Measurements from ENCODE around the gene CSRNP2.

The CSRNP2 gene

GRCh38 chr12:51051787-51052186 is 31.6 kb downstream of the CSRNP2 start:
- H3K4me1 ChIP-seq (ENCODE audit: insufficient read depth, low read length) = peaks cover 10% of the 10 kb centered on the region
- H3K27me3 ChIP-seq (ENCODE audit: insufficient read depth, low read length) = no peaks in the 10 kb centered on the region
- 87% methylated on average over 4 of the region's 4 CpGs for WGBS
- H3K27ac ChIP-seq (ENCODE audit: low read depth, low read length) = no peak overlapping the region
- H3K4me3 ChIP-seq (ENCODE audit: low read length) = no peak overlapping the region
- peaks cover 51% of the 10 kb centered on the region for H3K36me3 ChIP-seq (ENCODE audit: insufficient read depth, low read length)
- H3K9me3 ChIP-seq (ENCODE audit: insufficient read depth, low read depth, low read length) = no peaks in the 10 kb centered on the region
- H3K9ac ChIP-seq (ENCODE audit: low read depth, low read length) = no peak overlapping the region

GRCh38 chr12:51049525-51049924 is 33.9 kb downstream of the CSRNP2 start:
- Histone ChIP-seq H3K27me3 (ENCODE audit: insufficient read depth, low read length) (no peaks in the 10 kb centered on the region), H3K36me3 (ENCODE audit: insufficient read depth, low read length) (peaks cover 30% of the 10 kb centered on the region), H3K9me3 (ENCODE audit: insufficient read depth, low read depth, low read length) (no peaks in the 10 kb centered on the region), H3K4me3 (ENCODE audit: low read length) (peak overlapping the region; percentile 91), H3K27ac (ENCODE audit: low read depth, low read length) (no peak overlapping the region), H3K4me1 (ENCODE audit: insufficient read depth, low read length) (peaks cover 10% of the 10 kb centered on the region), H3K9ac (ENCODE audit: low read depth, low read length) (no peak overlapping the region)
- 90% methylated on average over 3 of the region's 3 CpGs for WGBS

DNA sequence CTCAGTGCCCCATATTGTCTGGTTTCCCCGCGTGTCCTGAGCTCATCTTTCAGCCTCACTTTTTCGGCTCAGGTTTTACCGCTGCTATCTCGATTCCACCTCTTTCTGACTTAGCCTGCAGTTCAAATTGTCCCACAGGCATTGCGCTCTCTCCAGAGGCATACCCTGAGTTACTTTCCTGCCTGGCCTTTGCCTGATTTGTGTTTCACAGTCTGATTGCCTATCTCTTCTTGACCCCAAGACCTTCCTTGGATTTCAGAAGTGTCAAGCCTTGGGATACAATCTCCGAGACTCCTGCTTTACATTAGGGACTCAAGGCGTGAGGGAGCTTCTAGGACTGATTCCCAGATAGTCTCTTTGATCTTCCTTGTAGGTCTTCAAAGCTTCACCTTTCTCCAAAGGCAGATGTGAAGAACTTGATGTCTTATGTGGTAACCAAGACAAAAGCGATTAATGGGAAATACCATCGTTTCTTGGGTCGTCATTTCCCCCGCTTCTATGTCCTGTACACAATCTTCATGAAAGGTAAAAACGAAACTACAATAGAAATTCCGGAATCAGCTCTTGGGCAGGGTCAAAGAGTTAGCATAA is 34.6 kb downstream of the CSRNP2 start:
- WGBS = 51% methylated on average over 14 of the region's 14 CpGs
- H3K9ac ChIP-seq (ENCODE audit: low read depth, low read length) = peak overlapping the region; percentile 84
- H3K27me3 ChIP-seq (ENCODE audit: insufficient read depth, low read length) = no peaks in the 10 kb centered on the region
- peaks cover 22% of the 10 kb centered on the region for H3K36me3 ChIP-seq (ENCODE audit: insufficient read depth, low read length)
- peaks cover 10% of the 10 kb centered on the region for H3K4me1 ChIP-seq (ENCODE audit: insufficient read depth, low read length)
- H3K4me3 ChIP-seq (ENCODE audit: low read length) = peak overlapping the region; percentile 91
- H3K9me3 ChIP-seq (ENCODE audit: insufficient read depth, low read depth, low read length) = no peaks in the 10 kb centered on the region
- 0 out of 2 replicates have a peak overlapping the region, but pooled peaks have one; percentile 31 for H3K27ac ChIP-seq (ENCODE audit: low read depth, low read length)

DNA sequence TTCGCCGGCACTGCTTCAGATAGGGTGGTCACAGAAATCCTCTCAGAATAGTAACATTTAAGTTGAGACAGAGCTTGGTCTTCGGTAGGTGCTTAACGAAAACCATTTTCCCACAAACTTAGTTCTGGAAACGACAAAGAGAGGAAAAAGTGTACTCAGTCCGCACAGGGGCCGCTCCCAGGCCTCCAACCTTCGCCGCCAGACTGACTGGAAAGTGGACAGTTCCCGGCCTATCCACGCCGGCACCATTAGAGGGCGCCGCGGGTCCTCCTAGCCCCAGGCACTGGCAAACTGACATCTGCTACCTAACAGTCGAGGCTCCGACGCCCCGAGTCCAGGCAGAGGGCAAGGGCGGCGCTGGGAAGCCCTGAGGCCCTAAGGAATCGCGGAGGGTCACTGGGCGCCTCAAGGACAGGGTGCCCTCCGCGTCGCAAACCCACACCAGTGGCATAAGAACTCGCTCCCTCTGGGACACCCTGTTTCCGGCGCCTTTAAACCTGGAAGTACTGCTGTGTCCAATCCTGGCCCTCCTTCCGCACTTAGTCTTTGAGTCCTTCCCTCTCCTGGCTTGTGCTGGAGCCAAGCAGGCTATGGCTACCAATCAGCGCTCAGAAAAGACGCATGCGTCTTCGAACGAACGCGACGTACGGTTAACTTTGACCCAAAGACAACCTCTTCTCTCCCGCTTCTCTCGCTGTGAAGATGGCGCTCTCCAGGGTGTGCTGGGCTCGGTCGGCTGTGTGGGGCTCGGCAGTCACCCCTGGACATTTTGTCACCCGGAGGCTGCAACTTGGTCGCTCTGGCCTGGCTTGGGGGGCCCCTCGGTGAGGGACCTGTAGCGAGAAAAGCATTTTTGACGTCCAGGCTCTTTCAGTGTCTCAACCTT is 35.5 kb downstream of the CSRNP2 start, which contains the start of gene LETMD1:
TSS of gene LETMD1 (plus strand) at position 673 of the 886 bp plus-strand sequence. CDS start at position 703, 30 bp downstream.
- Histone ChIP-seq H3K4me1 (ENCODE audit: insufficient read depth, low read length) (peaks cover 10% of the 10 kb centered on the region), H3K4me3 (ENCODE audit: low read length) (peak within 1 kb of the TSS; percentile 91), H3K27me3 (ENCODE audit: insufficient read depth, low read length) (no peaks in the 10 kb centered on the region), H3K27ac (ENCODE audit: low read depth, low read length) (peak within 1 kb of the TSS; percentile 68; the same call in 1 of the 2 replicates), H3K36me3 (ENCODE audit: insufficient read depth, low read length) (peaks cover 14% of the 10 kb centered on the region), H3K9ac (ENCODE audit: low read depth, low read length) (peak within 1 kb of the TSS; percentile 84), H3K9me3 (ENCODE audit: insufficient read depth, low read depth, low read length) (no peaks in the 10 kb centered on the region)
- 4% methylated on average over 51 of the region's 51 CpGs for WGBS

- no peaks in the 10 kb centered on the region for H3K36me3 ChIP-seq (ENCODE audit: insufficient read depth, low read length)
- no peaks in the 10 kb centered on the region for H3K27me3 ChIP-seq (ENCODE audit: insufficient read depth, low read length)
- H3K9me3 ChIP-seq (ENCODE audit: insufficient read depth, low read depth, low read length) = no peaks in the 10 kb centered on the region
- 80% methylated on average over 2 of the region's 3 CpGs for WGBS
- H3K4me1 ChIP-seq (ENCODE audit: insufficient read depth, low read length) = no peaks in the 10 kb centered on the region
- H3K9ac ChIP-seq (ENCODE audit: low read depth, low read length) = no peak overlapping the region
- no peak overlapping the region for H3K27ac ChIP-seq (ENCODE audit: low read depth, low read length)
- H3K4me3 ChIP-seq (ENCODE audit: low read length) = no peak overlapping the region
Measured at GRCh38 chr12:51036279-51036678, 47.1 kb downstream of the CSRNP2 start.

DNA sequence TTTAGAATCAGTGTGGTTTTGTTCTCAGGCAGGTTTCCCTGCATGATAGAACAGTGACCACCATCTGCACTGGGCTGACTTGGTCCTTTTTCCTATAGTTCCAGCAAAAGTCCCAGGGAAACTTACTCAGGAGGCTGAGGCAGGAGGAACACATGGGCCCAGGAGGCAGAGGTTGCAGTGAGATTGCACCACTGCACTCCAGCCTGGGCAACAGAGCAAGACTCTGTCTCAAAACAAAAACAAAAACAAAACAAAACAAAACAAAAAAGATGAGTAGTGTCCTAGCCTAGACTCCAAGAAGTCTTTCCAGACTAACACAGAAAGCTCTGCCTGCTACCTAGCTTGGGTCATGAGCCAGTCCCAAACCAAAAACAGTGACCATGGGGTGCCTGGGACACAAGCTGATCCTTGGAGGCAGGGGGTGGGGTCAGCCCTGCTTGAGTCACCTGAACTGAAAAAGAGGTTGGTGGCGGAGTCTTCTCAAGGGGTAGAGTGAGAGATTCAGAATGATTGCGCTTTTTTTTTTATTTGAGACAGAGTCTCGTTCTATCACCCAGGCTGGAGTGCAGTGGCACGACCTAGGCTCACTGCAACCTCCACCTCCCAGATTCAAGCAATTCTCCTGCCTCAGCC is 49.8 kb downstream of the CSRNP2 start:
- H3K4me3 ChIP-seq (ENCODE audit: low read length) = no peak overlapping the region
- no peaks in the 10 kb centered on the region for H3K36me3 ChIP-seq (ENCODE audit: insufficient read depth, low read length)
- 95% methylated on average over 4 of the region's 4 CpGs for WGBS
- no peak overlapping the region for H3K27ac ChIP-seq (ENCODE audit: low read depth, low read length)
- no peak overlapping the region for H3K9ac ChIP-seq (ENCODE audit: low read depth, low read length)
- H3K27me3 ChIP-seq (ENCODE audit: insufficient read depth, low read length) = no peaks in the 10 kb centered on the region
- H3K4me1 ChIP-seq (ENCODE audit: insufficient read depth, low read length) = peaks cover 4% of the 10 kb centered on the region
- H3K9me3 ChIP-seq (ENCODE audit: insufficient read depth, low read depth, low read length) = no peaks in the 10 kb centered on the region

DNA sequence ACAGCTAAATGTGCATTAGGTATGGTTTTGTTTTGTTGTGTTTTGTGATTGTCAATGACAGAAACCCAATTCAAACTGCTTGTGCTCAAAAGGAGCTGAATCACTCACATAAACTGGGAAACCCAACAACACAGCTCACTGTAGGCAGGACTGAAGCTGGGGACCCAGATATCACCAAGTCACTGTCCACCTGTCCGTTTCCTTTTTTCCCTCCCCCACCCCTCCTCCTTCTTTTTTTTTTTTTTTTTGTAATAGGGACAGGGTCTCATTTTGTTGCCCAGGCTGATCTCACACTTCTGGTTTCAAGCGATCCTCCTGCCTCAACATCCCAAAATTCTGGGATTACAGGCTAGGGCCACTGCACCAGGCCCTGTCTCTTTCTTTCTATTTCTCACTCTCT is 50.3 kb downstream of the CSRNP2 start:
- WGBS = 88% methylated on average over 2 of the region's 2 CpGs
- Histone ChIP-seq H3K36me3 (ENCODE audit: insufficient read depth, low read length) (no peaks in the 10 kb centered on the region), H3K27ac (ENCODE audit: low read depth, low read length) (no peak overlapping the region), H3K9me3 (ENCODE audit: insufficient read depth, low read depth, low read length) (no peaks in the 10 kb centered on the region), H3K27me3 (ENCODE audit: insufficient read depth, low read length) (no peaks in the 10 kb centered on the region), H3K4me1 (ENCODE audit: insufficient read depth, low read length) (peaks cover 9% of the 10 kb centered on the region), H3K9ac (ENCODE audit: low read depth, low read length) (no peak overlapping the region), H3K4me3 (ENCODE audit: low read length) (no peak overlapping the region)

- no peak overlapping the region for H3K4me3 ChIP-seq (ENCODE audit: low read length)
- 84% methylated on average over 5 of the region's 5 CpGs for WGBS
- H3K27ac ChIP-seq (ENCODE audit: low read depth, low read length) = no peak overlapping the region
- no peaks in the 10 kb centered on the region for H3K9me3 ChIP-seq (ENCODE audit: insufficient read depth, low read depth, low read length)
- no peaks in the 10 kb centered on the region for H3K36me3 ChIP-seq (ENCODE audit: insufficient read depth, low read length)
- no peak overlapping the region for H3K9ac ChIP-seq (ENCODE audit: low read depth, low read length)
- no peaks in the 10 kb centered on the region for H3K27me3 ChIP-seq (ENCODE audit: insufficient read depth, low read length)
- peaks cover 28% of the 10 kb centered on the region for H3K4me1 ChIP-seq (ENCODE audit: insufficient read depth, low read length)
Measured at GRCh38 chr12:51028813-51029150, 54.6 kb downstream of the CSRNP2 start.

DNA sequence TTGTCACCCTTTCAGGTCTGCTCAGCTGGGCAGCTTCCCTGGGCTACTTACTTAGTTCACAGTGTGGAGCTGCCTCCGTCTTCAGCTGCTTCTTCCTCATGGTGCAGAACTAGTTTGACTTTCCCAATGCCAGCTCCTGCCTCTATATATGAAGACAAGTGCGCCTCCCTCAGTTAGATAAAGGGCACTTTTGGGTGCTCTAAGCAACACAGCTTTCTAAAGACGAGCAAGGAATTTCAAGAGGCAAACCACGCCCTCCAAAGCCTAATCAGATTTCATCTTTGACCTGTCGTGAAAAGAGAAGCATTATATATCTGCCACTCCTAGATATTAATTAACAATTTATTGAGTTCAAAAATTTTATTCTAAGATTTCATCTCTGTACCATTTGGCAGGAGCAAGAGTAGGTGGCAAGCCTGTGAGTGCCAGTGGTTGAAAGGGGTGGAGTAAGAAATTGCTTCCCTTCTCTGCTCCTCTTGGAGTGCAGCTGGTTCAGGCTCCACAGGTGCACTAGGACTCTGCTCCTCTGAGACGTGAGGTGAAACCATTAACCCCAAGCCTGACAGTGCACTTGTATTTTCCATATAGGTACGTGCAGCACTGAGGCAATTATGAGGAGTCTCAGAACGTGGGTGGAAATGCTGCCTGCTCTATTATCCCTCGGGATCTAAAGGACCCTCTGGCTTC is 55.1 kb downstream of the CSRNP2 start:
- H3K9ac ChIP-seq (ENCODE audit: low read depth, low read length) = no peak overlapping the region

GRCh38 chr12:51027342-51027835 is 56.0 kb downstream of the CSRNP2 start:
- H3K27me3 ChIP-seq (ENCODE audit: insufficient read depth, low read length) = no peaks in the 10 kb centered on the region
- peaks cover 28% of the 10 kb centered on the region for H3K4me1 ChIP-seq (ENCODE audit: insufficient read depth, low read length)
- H3K4me3 ChIP-seq (ENCODE audit: low read length) = no peak overlapping the region
- H3K9ac ChIP-seq (ENCODE audit: low read depth, low read length) = no peak overlapping the region
- 95% methylated on average over 15 of the region's 15 CpGs for WGBS
- no peaks in the 10 kb centered on the region for H3K36me3 ChIP-seq (ENCODE audit: insufficient read depth, low read length)
- H3K27ac ChIP-seq (ENCODE audit: low read depth, low read length) = no peak overlapping the region
- H3K9me3 ChIP-seq (ENCODE audit: insufficient read depth, low read depth, low read length) = no peaks in the 10 kb centered on the region

More for the DNA sequence above, 55.1 kb downstream of the CSRNP2 start:
- Histone ChIP-seq H3K4me1 (ENCODE audit: insufficient read depth, low read length) (peaks cover 28% of the 10 kb centered on the region), H3K4me3 (ENCODE audit: low read length) (peak overlapping the region; percentile 14; the same call in 1 of the 2 replicates), H3K36me3 (ENCODE audit: insufficient read depth, low read length) (no peaks in the 10 kb centered on the region), H3K9me3 (ENCODE audit: insufficient read depth, low read depth, low read length) (no peaks in the 10 kb centered on the region), H3K27ac (ENCODE audit: low read depth, low read length) (no peak overlapping the region), H3K27me3 (ENCODE audit: insufficient read depth, low read length) (no peaks in the 10 kb centered on the region)
- 41% methylated on average over 9 of the region's 9 CpGs for WGBS

Data from HUES64 (cell line).